ENCODE results near the gene ATG13. TPM values are rescaled to one million over a fixed set of nuclear protein-coding genes. Genes with fewer than 3 reads are reported as not detected.

ATG13 gene
- polyA plus RNA-seq, 1 donor from 2014 or later = 21.1 TPM

GRCh38 chr11:46655631-46656030 is 38.3 kb downstream of the ATG13 start:
- H3K9me2 ChIP-seq (ENCODE audit: insufficient read depth, low read length) = no peaks in the 10 kb centered on the region
- H3F3A ChIP-seq (ENCODE audit: insufficient read depth, low read length, poor library complexity, severe bottlenecking) = no peaks in the 10 kb centered on the region
- no peaks in the 10 kb centered on the region for H3K36me3 ChIP-seq (ENCODE audit: insufficient read depth, low read length)
- no peak overlapping the region for H3K9ac ChIP-seq (ENCODE audit: low read length)
- no peak overlapping the region for H3K4me2 ChIP-seq (ENCODE audit: low read length)
- H3K79me2 ChIP-seq (replicated peaks; ENCODE audit: insufficient read depth, low read length) = no peaks in the 10 kb centered on the region
- H3K27me3 ChIP-seq (ENCODE audit: insufficient read depth, low read depth, low read length) = no peaks in the 10 kb centered on the region
- no peak overlapping the region for H3K27ac ChIP-seq (ENCODE audit: low read length)
- no peak overlapping the region for H2AFZ ChIP-seq (ENCODE audit: low read depth, low read length)
- no peaks in the 10 kb centered on the region for H4K20me1 ChIP-seq (ENCODE audit: insufficient read depth)
- no peaks in the 10 kb centered on the region for H3K9me3 ChIP-seq (ENCODE audit: low read length)
- H3K4me3 ChIP-seq (ENCODE audit: low read length) = no peak overlapping the region
- TF ChIP-seq CTCF (IDR thresholded peaks at IDR 0.05; ENCODE audit: poor library complexity, severe bottlenecking) (no peak), EP300 (conservative IDR thresholded peaks at IDR 0.05; ENCODE audit: poor library complexity, severe bottlenecking) (no peak), RAD21 (conservative IDR thresholded peaks at IDR 0.05) (no peak)

- no peaks in the 10 kb centered on the region for H3K79me2 ChIP-seq (replicated peaks; ENCODE audit: insufficient read depth, low read length)
- no peaks in the 10 kb centered on the region for H3F3A ChIP-seq (ENCODE audit: insufficient read depth, low read length, poor library complexity, severe bottlenecking)
- no peak for TF ChIP-seq SMC3 (conservative IDR thresholded peaks at IDR 0.05; ENCODE audit: poor library complexity)
- TF ChIP-seq EZH2 (IDR thresholded peaks at IDR 0.05; ENCODE audit: borderline replicate concordance, insufficient read depth, low read length, poor library complexity, severe bottlenecking) = no peak
- no peak for TF ChIP-seq EP300 (conservative IDR thresholded peaks at IDR 0.05; ENCODE audit: poor library complexity, severe bottlenecking)
- TF ChIP-seq CTCF (IDR thresholded peaks at IDR 0.05; ENCODE audit: poor library complexity, severe bottlenecking) = no peak
- no peak for TF ChIP-seq REST (IDR thresholded peaks at IDR 0.05; ENCODE audit: borderline replicate concordance)
- no peak for TF ChIP-seq RAD21 (conservative IDR thresholded peaks at IDR 0.05)
- TF ChIP-seq TAF1 (IDR thresholded peaks at IDR 0.05; ENCODE audit: low read depth) = no peak
- TF ChIP-seq POLR2AphosphoS5 (IDR thresholded peaks at IDR 0.05) = no peak
- no peak for TF ChIP-seq MXI1 (conservative IDR thresholded peaks at IDR 0.05; ENCODE audit: poor library complexity, severe bottlenecking)
- no peaks in the 10 kb centered on the region for H3K27me3 ChIP-seq (ENCODE audit: insufficient read depth, low read depth, low read length)
- H3K9ac ChIP-seq (ENCODE audit: low read length) = no peak overlapping the region
- H3K9me2 ChIP-seq (ENCODE audit: insufficient read depth, low read length) = no peaks in the 10 kb centered on the region
- no peak overlapping the region for H3K27ac ChIP-seq (ENCODE audit: low read length)
- no peak overlapping the region for H2AFZ ChIP-seq (ENCODE audit: low read depth, low read length)
- no peaks in the 10 kb centered on the region for H3K36me3 ChIP-seq (ENCODE audit: insufficient read depth, low read length)
- H4K20me1 ChIP-seq (ENCODE audit: insufficient read depth) = no peaks in the 10 kb centered on the region
- H3K4me2 ChIP-seq (ENCODE audit: low read length) = no peak overlapping the region
- no peaks in the 10 kb centered on the region for H3K9me3 ChIP-seq (ENCODE audit: low read length)
- H3K4me3 ChIP-seq (ENCODE audit: low read length) = no peak overlapping the region
These were observed 39.8 kb downstream of the ATG13 start for GRCh38 chr11:46657186-46657585.
